WTC11 (cell line): ENCODE data around the gene CAB39.

Source experiments
- TF ChIP-seq, protein P1 (sequence below): fragments of 200-600 bp; IDR thresholded peaks from 2 replicates; pipeline ENCODE4 v1.8.0; 2022; ENCODE audit warnings: antibody characterized with exemption
- TF ChIP-seq, protein P2 (sequence below): sonication (generic); formaldehyde crosslinking; IDR thresholded peaks from 2 replicates; pipeline ENCODE4 v1.8.0; 2022; ENCODE audit warnings: mild to moderate bottlenecking, missing genetic modification reagents

DNA sequence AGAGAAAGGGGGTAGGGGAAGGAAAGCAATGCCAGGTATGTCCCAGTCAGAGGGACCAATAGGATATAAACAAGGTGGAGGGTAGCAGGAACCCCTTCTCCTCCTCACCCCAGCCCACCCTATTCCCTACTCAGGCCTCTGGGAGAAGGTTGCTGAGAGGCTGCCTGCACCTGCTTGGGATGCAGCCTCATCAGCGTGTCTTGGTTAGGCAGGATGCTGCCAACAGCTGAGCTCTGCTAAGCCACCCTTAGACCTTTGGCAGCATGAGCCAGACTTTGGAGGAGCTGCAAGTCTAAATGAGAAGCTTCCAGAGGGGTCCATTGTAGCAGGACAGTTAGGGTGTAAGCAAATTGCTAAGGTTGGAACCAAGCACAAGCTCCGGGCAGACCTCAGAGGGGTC lies 38.2 kb upstream of the CAB39 start:
- TF ChIP-seq, protein P1, sequence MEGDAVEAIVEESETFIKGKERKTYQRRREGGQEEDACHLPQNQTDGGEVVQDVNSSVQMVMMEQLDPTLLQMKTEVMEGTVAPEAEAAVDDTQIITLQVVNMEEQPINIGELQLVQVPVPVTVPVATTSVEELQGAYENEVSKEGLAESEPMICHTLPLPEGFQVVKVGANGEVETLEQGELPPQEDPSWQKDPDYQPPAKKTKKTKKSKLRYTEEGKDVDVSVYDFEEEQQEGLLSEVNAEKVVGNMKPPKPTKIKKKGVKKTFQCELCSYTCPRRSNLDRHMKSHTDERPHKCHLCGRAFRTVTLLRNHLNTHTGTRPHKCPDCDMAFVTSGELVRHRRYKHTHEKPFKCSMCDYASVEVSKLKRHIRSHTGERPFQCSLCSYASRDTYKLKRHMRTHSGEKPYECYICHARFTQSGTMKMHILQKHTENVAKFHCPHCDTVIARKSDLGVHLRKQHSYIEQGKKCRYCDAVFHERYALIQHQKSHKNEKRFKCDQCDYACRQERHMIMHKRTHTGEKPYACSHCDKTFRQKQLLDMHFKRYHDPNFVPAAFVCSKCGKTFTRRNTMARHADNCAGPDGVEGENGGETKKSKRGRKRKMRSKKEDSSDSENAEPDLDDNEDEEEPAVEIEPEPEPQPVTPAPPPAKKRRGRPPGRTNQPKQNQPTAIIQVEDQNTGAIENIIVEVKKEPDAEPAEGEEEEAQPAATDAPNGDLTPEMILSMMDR, result no peak
- TF ChIP-seq, protein P2, sequence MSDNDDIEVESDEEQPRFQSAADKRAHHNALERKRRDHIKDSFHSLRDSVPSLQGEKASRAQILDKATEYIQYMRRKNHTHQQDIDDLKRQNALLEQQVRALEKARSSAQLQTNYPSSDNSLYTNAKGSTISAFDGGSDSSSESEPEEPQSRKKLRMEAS (CRISPR knock-in tag), result no peak
